ENCODE measurements around the gene ANKRD13B.

ANKRD13B gene

GRCh38 chr17:29569245-29569950, 23.5 kb upstream of the ANKRD13B start:
- DNase-seq: no peak

GRCh38 chr17:29570521-29570920, 22.4 kb upstream of the ANKRD13B start:
- no peak for DNase-seq

- DNase-seq: no peak
Observed at GRCh38 chr17:29571486-29571882, 21.4 kb upstream of the ANKRD13B start.

- DNase-seq: no peak
Observed at GRCh38 chr17:29571883-29572681, 20.9 kb upstream of the ANKRD13B start.

- no peak for DNase-seq
Observed at GRCh38 chr17:29572691-29573557, 20.0 kb upstream of the ANKRD13B start.

- no peak for DNase-seq
Observed at GRCh38 chr17:29573558-29573869, 19.4 kb upstream of the ANKRD13B start.

GRCh38 chr17:29573871-29574731, 18.8 kb upstream of the ANKRD13B start:
- DNase-seq: no peak

- DNase-seq: no peak
Observed at GRCh38 chr17:29574732-29575510, 18.0 kb upstream of the ANKRD13B start.

- DNase-seq: no peak
Observed at GRCh38 chr17:29575511-29576213, 17.3 kb upstream of the ANKRD13B start.

GRCh38 chr17:29576214-29577000, 16.5 kb upstream of the ANKRD13B start:
- DNase-seq: no peak

- DNase-seq: no peak
Observed at GRCh38 chr17:29577001-29577370, 15.9 kb upstream of the ANKRD13B start.

- no peak for DNase-seq
Observed at GRCh38 chr17:29577385-29578211, 15.3 kb upstream of the ANKRD13B start.

- no peak for DNase-seq
Observed at GRCh38 chr17:29578626-29579485, 14.1 kb upstream of the ANKRD13B start.

- peak; percentile 45 to 73 for DNase-seq
Observed at GRCh38 chr17:29579866-29580771, 12.8 kb upstream of the ANKRD13B start.

- no peak for DNase-seq
Observed at GRCh38 chr17:29581583-29582253, 11.2 kb upstream of the ANKRD13B start.

GRCh38 chr17:29582254-29582765, 10.6 kb upstream of the ANKRD13B start:
- no peak for DNase-seq
